Effector memory CD8-positive, alpha-beta T cell (primary cell): ENCODE measurements around the gene GHSR.
A peak's percentile ranks its signal among the peaks of the same experiment; 100 is the strongest.
"Not testable (repeated sequence)": the region's sequence is repeated elsewhere in the genome, so short reads cannot be mapped to it uniquely, and the experiment has no call there.

Source experiments
- ATAC-seq: fragments of 150-1000 bp; cut with Tn5 transposase; replicated peaks from 2 replicates; pipeline ENCODE4 v1.10.0; 2021; ENCODE audit warnings: mild to moderate bottlenecking, moderate library complexity
- DNase-seq, 3 experiments: peaks; one replicate each; pipeline ENCODE4 v3.0.0; 2021
- H3K27ac Mint-ChIP-seq, 2 donors: one replicate each; pipeline ENCODE4 v1.8.0; 2022; ENCODE audit warnings: mild to moderate bottlenecking in 2 of 2, mixed read lengths in 2 of 2, moderate library complexity in 2 of 2
- H3K27me3 Mint-ChIP-seq, 2 donors: one replicate each; pipeline ENCODE4 v1.8.0; 2022; ENCODE audit warnings: mixed read lengths in 2 of 2
- H3K36me3 Mint-ChIP-seq: one replicate; pipeline ENCODE4 v1.8.0; 2022; ENCODE audit warnings: mild to moderate bottlenecking, moderate library complexity, mixed read lengths; ENCODE audit not compliant: insufficient read depth
- H3K4me1 Mint-ChIP-seq, 2 donors: one replicate each; pipeline ENCODE4 v1.8.0; 2022; ENCODE audit warnings: low read depth in 2 of 2, mixed read lengths in 2 of 2
- H3K4me3 Mint-ChIP-seq, 2 donors: one replicate each; pipeline ENCODE4 v1.8.0; 2022; ENCODE audit warnings: mild to moderate bottlenecking in 2 of 2, mixed read lengths in 2 of 2, moderate library complexity in 2 of 2
- H3K9me3 Mint-ChIP-seq, 2 donors: one replicate each; pipeline ENCODE4 v1.8.0; 2022; ENCODE audit warnings: mixed read lengths in 2 of 2
- total RNA-seq, 9 experiments: gene quantifications; one replicate each; lab custom pipeline; 2026; lab: John Stamatoyannopoulos, UW

Gene GHSR
- total RNA-seq: 0 reads per million in 9 experiments

GRCh38 chr3:172447611-172448579, at the start of gene GHSR:
Gene GHSR, minus strand, starts transcription at chr3:172448456. Its CDS starts 43 bp downstream, at chr3:172448413.
- ATAC-seq (peak; percentile 74), DNase-seq (peak in 2 of 3 experiments; percentile 8 to 27)
- peaks cover 0 to 6% of the 10 kb centered on the region in 2 donors for H3K9me3 Mint-ChIP-seq
- peaks cover 65 to 80% of the 10 kb centered on the region in 2 donors for H3K27me3 Mint-ChIP-seq
- peaks cover 31% of the 10 kb centered on the region in 2 donors for H3K4me1 Mint-ChIP-seq
- H3K27ac Mint-ChIP-seq: no peak within 1 kb of the TSS
- peaks cover 2% of the 10 kb centered on the region for H3K36me3 Mint-ChIP-seq
- H3K4me3 Mint-ChIP-seq: peak within 1 kb of the TSS; percentile 62 to 73

GRCh38 chr3:172490198-172490669, 42.0 kb upstream of the GHSR start:
- H3K9me3 Mint-ChIP-seq, H3K36me3 Mint-ChIP-seq, H3K4me3 Mint-ChIP-seq, H3K4me1 Mint-ChIP-seq: not testable (repeated sequence)
- Mint-ChIP-seq H3K27me3 (peaks cover 4 to 11% of the 10 kb centered on the region in 2 donors), H3K27ac (peak overlapping the region in 1 of 2 donors; percentile 47)
- DNase-seq (peak; percentile 69 to 75 (median 73)), ATAC-seq (peak; percentile 83)

GRCh38 chr3:172478116-172478515, 29.9 kb upstream of the GHSR start:
- no peaks in the 10 kb centered on the region for H3K27me3 Mint-ChIP-seq
- H3K4me3 Mint-ChIP-seq: no peak overlapping the region
- peaks cover 5% of the 10 kb centered on the region for H3K36me3 Mint-ChIP-seq
- DNase-seq (no peak), ATAC-seq (no peak)
- H3K4me1 Mint-ChIP-seq: peaks cover 14 to 22% of the 10 kb centered on the region in 2 donors
- peak overlapping the region in 1 of 2 donors; percentile 98 for H3K27ac Mint-ChIP-seq
- no peaks in the 10 kb centered on the region for H3K9me3 Mint-ChIP-seq

GRCh38 chr3:172476347-172476746, 28.1 kb upstream of the GHSR start:
- ATAC-seq (no peak), DNase-seq (no peak)
- Mint-ChIP-seq H3K27ac (peak overlapping the region; percentile 30 to 98), H3K9me3 (no peaks in the 10 kb centered on the region), H3K4me1 (peaks cover 14 to 22% of the 10 kb centered on the region in 2 donors), H3K4me3 (peak overlapping the region; percentile 95 to 99), H3K27me3 (peaks cover 0 to 5% of the 10 kb centered on the region in 2 donors), H3K36me3 (peaks cover 5% of the 10 kb centered on the region)

GRCh38 chr3:172475703-172476102, 27.4 kb upstream of the GHSR start:
- peaks cover 0 to 11% of the 10 kb centered on the region in 2 donors for H3K27me3 Mint-ChIP-seq
- H3K27ac Mint-ChIP-seq: peak overlapping the region in 1 of 2 donors; percentile 98
- DNase-seq (no peak), ATAC-seq (no peak)
- peaks cover 5% of the 10 kb centered on the region for H3K36me3 Mint-ChIP-seq
- H3K4me1 Mint-ChIP-seq: peaks cover 14 to 22% of the 10 kb centered on the region in 2 donors
- no peaks in the 10 kb centered on the region for H3K9me3 Mint-ChIP-seq
- peak overlapping the region; percentile 95 to 99 for H3K4me3 Mint-ChIP-seq

GRCh38 chr3:172471903-172472302, 23.6 kb upstream of the GHSR start:
- no peak for DNase-seq
- Mint-ChIP-seq H3K27ac (no peak overlapping the region), H3K4me1 (peaks cover 5 to 8% of the 10 kb centered on the region in 2 donors), H3K36me3 (peaks cover under 1% of the 10 kb centered on the region), H3K4me3 (no peak overlapping the region), H3K9me3 (no peaks in the 10 kb centered on the region), H3K27me3 (peaks cover 17 to 29% of the 10 kb centered on the region in 2 donors)
- ATAC-seq: no peak

GRCh38 chr3:172470588-172470987, 22.3 kb upstream of the GHSR start:
- H3K27me3 Mint-ChIP-seq: peaks cover 20 to 29% of the 10 kb centered on the region in 2 donors
- DNase-seq: no peak

GRCh38 chr3:172467170-172467824, 19.0 kb upstream of the GHSR start:
- DNase-seq: no peak
- H3K36me3 Mint-ChIP-seq: no peaks in the 10 kb centered on the region
- no peaks in the 10 kb centered on the region for H3K4me1 Mint-ChIP-seq
- no peaks in the 10 kb centered on the region for H3K9me3 Mint-ChIP-seq
- H3K27me3 Mint-ChIP-seq: peaks cover 20 to 29% of the 10 kb centered on the region in 2 donors
- ATAC-seq: no peak
- H3K27ac Mint-ChIP-seq: no peak overlapping the region
- no peak overlapping the region for H3K4me3 Mint-ChIP-seq

More at GRCh38 chr3:172470588-172470987, 22.3 kb upstream of the GHSR start:
- no peaks in the 10 kb centered on the region for H3K36me3 Mint-ChIP-seq
- H3K9me3 Mint-ChIP-seq: no peaks in the 10 kb centered on the region
- H3K4me3 Mint-ChIP-seq: no peak overlapping the region
- no peak overlapping the region for H3K27ac Mint-ChIP-seq
- H3K4me1 Mint-ChIP-seq: no peaks in the 10 kb centered on the region
- ATAC-seq: no peak

GRCh38 chr3:172466553-172467130, 18.4 kb upstream of the GHSR start:
- Mint-ChIP-seq H3K4me1 (peaks cover 0 to 3% of the 10 kb centered on the region in 2 donors), H3K27me3 (peaks cover 20 to 27% of the 10 kb centered on the region in 2 donors), H3K9me3 (no peaks in the 10 kb centered on the region), H3K27ac (no peak overlapping the region), H3K4me3 (no peak overlapping the region), H3K36me3 (no peaks in the 10 kb centered on the region)
- no peak for ATAC-seq
- DNase-seq: no peak

GRCh38 chr3:172465281-172465680, 17.0 kb upstream of the GHSR start:
- no peaks in the 10 kb centered on the region for H3K9me3 Mint-ChIP-seq
- peaks cover 14 to 20% of the 10 kb centered on the region in 2 donors for H3K27me3 Mint-ChIP-seq
- H3K4me3 Mint-ChIP-seq: no peak overlapping the region
- no peaks in the 10 kb centered on the region for H3K36me3 Mint-ChIP-seq
- H3K27ac Mint-ChIP-seq: no peak overlapping the region
- peaks cover 0 to 3% of the 10 kb centered on the region in 2 donors for H3K4me1 Mint-ChIP-seq
- DNase-seq (no peak), ATAC-seq (no peak)

GRCh38 chr3:172464306-172464705, 16.1 kb upstream of the GHSR start:
- no peaks in the 10 kb centered on the region for H3K9me3 Mint-ChIP-seq

GRCh38 chr3:172461530-172462138, 13.4 kb upstream of the GHSR start:
- no peak overlapping the region for H3K27ac Mint-ChIP-seq
- ATAC-seq: peak; percentile 69
- no peaks in the 10 kb centered on the region for H3K9me3 Mint-ChIP-seq
- peaks cover 0 to 3% of the 10 kb centered on the region in 2 donors for H3K27me3 Mint-ChIP-seq
- H3K36me3 Mint-ChIP-seq: no peaks in the 10 kb centered on the region
- no peak for DNase-seq
- H3K4me1 Mint-ChIP-seq: peaks cover 0 to 3% of the 10 kb centered on the region in 2 donors
- no peak overlapping the region for H3K4me3 Mint-ChIP-seq

More at GRCh38 chr3:172464306-172464705, 16.1 kb upstream of the GHSR start:
- DNase-seq (no peak), ATAC-seq (no peak)
- no peak overlapping the region for H3K27ac Mint-ChIP-seq
- no peaks in the 10 kb centered on the region for H3K36me3 Mint-ChIP-seq
- peaks cover 0 to 3% of the 10 kb centered on the region in 2 donors for H3K4me1 Mint-ChIP-seq
- no peak overlapping the region for H3K4me3 Mint-ChIP-seq
- H3K27me3 Mint-ChIP-seq: peaks cover 14 to 20% of the 10 kb centered on the region in 2 donors

- peaks cover 8 to 30% of the 10 kb centered on the region in 2 donors for H3K27me3 Mint-ChIP-seq
- no peak for DNase-seq
- no peak for ATAC-seq
These were observed 8.1 kb upstream of the GHSR start for GRCh38 chr3:172456404-172456803.

More at GRCh38 chr3:172456404-172456803, 8.1 kb upstream of the GHSR start:
- H3K27ac Mint-ChIP-seq: no peak overlapping the region
- H3K4me1 Mint-ChIP-seq: no peaks in the 10 kb centered on the region
- H3K9me3 Mint-ChIP-seq: no peaks in the 10 kb centered on the region
- H3K36me3 Mint-ChIP-seq: no peaks in the 10 kb centered on the region
- no peak overlapping the region for H3K4me3 Mint-ChIP-seq
